GM19193 (cell line): Measurements from ENCODE around the gene PAM16.

Experiments used
- POLR2A ChIP-seq: IDR thresholded peaks from 4 replicates; pipeline ENCODE4 v1.6.1; 2011; ENCODE audit not compliant: insufficient read depth, insufficient read length; ENCODE audit errors: extremely low read depth

PAM16 gene

DNA sequence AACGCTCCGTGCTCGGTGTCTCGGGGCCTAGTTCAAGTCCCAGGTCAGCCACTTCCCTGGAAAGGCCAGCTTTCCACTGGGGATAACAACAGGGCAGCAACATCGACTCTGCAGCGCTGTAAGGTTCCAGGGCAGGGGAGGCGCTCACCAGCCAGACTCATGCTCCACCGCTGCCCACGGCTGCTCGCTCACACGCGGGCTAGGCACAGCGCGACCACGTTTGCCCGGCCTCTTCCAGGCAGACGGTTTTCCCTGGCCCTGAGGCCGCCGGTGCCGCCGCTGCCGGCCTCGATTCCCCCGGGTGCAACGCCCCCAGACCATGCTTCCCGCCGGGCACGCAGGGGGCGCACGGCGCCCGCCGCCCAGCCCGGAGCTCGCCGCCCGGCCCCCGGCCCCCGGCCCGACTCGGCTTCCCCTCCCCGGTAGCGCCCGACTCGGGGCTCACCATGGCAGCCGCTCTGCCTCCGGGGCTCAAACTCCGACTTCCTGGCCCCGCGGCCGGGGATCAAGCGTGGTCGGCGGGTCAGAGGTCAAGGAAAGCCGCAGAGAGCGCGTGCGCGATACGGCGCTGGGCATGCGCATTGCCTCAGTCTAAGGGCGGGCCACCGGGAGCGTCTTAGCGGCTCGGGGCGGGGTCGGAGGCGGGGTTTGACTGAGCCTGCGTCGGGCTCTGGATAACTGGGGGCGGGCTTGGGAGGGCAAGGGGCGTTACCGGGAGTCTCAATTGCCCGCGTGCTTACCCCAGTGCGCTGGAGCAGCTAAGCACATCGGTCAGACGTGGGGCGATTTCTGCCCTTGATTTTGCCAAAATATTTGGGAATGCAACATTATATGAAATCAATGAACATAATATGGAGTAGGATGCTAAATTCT, at the start of gene PAM16:
Gene PAM16, minus strand, starts transcription at position 535 of the 873 bp plus-strand sequence. Its CDS starts 87 bp downstream, at position 448.
- TF ChIP-seq POLR2A: peak; percentile 86

- TF ChIP-seq POLR2A: no peak
Observed at GRCh38 chr16:4399001-4399730, 48.0 kb upstream of the PAM16 start.

- no peak for TF ChIP-seq POLR2A
Observed at GRCh38 chr16:4395055-4395726, 44.1 kb upstream of the PAM16 start.

- no peak for TF ChIP-seq POLR2A
Observed at GRCh38 chr16:4393240-4393600, 42.1 kb upstream of the PAM16 start.

DNA sequence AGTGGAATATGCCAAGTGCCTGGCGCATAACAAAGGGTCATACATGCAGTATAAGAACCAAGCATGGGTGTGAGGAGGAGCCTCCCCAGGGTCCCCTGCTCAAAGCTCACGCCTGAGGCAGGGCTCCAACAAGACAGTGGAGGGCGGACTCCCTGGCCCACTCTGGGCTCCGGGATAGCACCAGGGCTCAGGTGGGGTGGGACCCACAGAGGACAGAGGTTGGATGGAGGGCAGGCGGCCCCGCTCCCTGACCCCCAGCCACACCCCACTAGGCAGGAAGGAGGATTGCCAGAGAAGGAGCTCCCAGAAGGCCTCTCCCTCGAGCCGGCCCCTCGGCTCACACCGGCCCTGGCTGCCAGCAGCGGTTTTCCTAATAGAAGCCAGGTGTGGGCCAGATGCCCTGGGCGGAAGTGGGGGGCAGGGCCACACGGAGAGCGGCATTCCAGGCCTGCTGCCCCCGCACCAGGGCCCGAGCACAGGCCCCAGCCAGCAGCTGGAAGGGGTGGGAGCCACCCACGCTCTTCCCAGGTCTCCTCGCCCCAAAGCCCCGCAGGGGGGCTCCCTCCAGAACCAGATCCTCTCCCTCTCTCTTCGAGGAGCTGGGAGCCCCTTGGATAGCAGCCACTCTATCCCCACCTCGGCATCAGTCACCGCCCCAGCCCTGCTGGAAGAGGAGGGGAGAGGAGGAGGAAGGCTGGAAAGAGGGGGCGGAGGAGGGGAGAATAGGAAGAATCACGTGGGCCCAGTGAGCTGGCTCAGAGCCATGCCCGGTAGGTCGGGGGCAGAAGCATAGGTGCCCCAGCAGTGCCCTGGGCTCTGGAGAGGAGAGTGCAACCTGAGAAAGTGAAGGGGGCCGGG, 41.5 kb upstream of the PAM16 start:
- no peak for TF ChIP-seq POLR2A

DNA sequence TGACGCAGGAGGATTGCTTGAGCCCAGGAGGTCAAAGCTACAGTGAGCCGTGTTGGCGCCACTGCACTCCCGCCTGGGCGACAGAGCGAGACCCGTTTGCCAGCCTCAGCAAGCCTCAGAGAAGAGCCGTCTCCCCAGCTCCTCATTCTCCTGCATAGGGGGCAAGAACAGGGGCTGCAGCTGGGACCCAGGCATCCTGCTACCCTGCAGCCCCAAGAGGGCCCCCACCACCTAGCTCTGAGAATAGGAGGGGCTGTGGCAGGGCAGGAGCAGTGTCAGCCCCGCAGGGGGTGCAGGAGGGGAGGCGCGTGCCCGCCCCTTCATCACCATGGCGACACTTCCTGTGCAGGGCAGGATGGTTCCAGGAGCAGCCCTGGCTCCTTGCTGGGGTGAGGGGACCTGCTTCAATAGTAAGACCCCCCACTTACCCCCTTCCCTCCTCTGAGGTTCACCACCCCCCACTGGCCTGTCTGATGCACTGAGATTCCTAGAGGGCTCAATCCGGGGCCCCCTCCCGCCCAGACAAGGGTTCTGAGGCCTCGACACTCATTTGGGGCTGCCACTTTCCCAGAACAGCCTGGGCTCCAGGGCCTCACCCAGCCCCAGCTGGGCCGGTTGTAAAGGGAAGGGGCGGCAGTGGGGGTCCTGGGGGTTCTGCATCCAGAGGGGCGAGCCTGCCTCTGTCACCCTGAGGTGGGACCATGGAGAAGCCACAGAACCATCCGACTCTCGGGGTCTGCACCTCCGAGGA, 40.7 kb upstream of the PAM16 start:
- TF ChIP-seq POLR2A: no peak

DNA sequence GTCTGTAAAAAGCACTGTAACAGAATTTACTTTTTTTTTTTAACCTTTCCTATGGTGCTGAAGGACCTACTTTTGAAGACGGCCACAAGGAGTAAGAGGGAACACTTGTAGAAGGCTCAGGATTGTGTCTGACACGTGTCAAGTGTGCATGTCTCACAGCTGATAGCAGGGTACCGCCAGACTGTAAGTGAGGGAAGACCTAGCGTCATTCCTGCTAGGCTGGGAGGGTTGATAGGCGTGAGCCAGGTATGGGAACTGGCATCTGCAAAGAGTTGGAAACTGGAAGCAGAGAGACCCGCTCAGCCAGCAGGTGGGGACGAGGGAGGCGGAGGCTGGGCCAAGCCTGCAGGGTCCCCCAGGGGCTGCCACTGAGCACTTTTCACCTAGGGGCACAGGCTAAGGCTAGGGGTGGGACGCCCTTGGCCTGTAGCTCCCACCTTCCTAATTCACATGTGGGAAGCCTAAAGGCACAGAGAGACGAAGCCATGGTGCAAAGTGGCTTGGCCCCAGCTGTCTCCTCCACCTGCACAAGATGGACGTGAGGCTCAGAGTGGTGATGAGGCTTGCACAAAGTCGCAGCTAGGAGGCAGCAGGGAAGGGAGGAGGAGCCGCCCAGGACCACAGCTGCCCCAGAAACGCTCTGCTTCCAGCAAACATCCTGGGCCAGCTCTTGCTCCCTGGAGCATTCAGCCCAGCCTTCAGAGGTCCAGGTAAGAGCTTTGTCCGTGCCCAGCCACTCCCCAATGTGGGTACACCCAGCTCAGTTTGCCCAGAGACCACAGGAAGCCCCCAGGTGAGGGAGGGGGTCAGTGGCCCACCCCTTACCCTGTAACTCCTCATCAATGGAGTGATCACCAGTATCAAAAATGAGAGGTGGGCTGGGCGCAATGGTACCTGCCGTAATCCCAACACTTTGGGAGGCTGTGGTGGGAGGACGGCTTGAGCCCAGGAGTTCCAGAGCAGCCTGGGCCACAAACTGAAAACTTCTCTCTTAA, 39.4 kb upstream of the PAM16 start:
- TF ChIP-seq POLR2A: no peak

GRCh38 chr16:4389051-4389955, 38.2 kb upstream of the PAM16 start:
- TF ChIP-seq POLR2A: no peak

DNA sequence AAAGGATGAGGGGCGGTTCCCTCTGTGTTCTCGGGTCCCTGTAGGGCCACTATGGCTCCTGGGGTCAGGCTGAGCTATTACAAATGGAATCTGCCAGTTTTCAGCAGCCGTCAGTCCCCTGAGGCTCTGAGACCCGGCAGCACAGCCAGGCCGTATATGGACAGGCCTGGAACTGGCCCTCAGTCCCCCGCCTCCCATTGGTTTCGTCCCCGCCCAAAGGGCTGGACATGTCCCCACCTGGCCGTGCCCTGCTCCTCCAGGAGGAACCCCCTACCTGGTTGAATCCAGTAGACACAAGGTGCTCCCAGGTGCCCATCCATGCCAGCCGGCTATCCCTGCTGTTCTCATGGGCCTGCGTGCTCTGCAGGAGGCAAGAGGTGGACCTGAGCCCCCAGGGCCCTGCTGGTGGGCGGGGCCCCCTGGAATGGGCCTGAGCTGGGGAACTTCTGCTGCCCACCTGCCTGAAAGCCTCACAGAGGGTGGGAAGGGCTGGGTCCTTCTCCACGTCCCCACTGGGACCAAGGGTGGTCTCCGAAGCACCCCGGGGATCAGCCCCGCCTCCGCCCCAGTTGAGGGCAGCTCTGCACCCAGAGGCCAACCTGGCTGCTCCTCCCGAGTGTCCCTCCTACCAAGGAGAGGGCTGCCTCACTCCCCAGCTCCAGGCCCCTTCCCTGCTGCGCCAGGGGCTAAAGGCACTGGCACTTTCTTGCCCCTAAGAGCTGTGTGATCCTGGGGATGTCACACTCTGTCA, 37.3 kb upstream of the PAM16 start:
- no peak for TF ChIP-seq POLR2A

- no peak for TF ChIP-seq POLR2A
Observed at GRCh38 chr16:4387781-4388180, 36.7 kb upstream of the PAM16 start.

DNA sequence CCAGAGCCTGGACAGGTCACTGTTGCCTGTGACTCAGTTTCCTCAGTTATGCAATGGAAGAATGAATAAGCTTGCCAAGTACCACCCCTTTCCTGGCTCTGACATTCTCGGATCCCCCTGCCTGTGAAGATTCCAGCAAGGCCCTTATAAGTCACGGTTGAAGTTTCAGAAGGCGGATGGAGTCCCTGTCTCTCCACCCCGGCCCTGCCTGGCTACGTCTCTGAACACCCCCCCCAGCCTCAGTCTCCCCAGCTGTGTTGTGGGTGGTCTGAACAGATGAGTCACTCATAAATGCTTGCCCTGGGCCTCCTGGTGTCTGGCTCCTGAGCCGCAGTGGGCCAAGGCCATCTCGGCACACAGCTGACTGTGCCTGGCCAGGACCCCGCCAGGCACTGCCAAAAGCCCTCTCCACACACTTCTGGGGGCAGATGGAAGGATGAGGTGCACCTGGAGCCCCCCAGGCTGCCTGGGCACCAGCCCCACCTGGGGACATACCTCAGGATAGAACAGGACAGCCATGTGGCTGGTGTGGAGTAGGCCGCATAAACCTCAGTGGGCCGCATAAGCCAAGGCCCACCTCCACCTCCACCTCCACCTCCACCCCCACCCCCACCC, 35.9 kb upstream of the PAM16 start:
- TF ChIP-seq POLR2A: no peak
